ENCODE data around the gene CD80. TPM values are rescaled to one million over a fixed set of nuclear protein-coding genes. Genes with fewer than 3 reads are reported as not detected.

CD80 gene, protein sequence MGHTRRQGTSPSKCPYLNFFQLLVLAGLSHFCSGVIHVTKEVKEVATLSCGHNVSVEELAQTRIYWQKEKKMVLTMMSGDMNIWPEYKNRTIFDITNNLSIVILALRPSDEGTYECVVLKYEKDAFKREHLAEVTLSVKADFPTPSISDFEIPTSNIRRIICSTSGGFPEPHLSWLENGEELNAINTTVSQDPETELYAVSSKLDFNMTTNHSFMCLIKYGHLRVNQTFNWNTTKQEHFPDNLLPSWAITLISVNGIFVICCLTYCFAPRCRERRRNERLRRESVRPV
- not detected in 2 replicates for total RNA-seq (2014; rRNA removed; shearing (Covaris generic); ENCODE audit: low replicate concordance)

DNA sequence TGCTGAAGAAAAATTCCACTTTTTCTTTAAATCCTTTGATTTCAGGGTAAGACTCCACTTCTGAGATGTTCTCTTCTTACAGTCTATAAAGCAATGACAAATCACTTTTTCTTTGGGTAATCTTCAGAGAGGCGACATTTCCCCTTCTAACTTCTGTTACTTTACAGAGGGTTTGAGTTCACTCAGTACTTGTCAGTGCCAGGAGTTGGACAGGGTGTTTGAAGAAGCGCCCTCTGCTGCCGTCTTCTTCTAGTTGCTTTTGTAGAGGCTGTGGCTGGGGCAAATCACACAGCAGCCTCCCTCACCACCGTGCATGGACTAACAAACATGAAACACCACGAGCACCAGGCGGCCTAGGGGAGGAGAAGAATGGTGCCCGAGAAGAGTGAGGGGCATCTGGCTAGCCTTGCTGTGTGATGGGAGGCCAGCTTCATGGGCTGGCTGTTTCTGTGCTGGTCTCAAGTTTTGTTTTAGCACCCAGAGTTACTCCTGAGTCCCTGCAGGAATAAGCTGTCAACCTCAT, at the start of gene CD80:
TSS of gene CD80 (minus strand) at position 174 of the 523 bp plus-strand sequence. CDS start 1,886 bp downstream, outside the sequence.
- peak within 1 kb of the TSS; percentile 5; the same call in 1 of the 2 replicates for H2AFZ ChIP-seq (ENCODE audit: low read length)
- no peak within 1 kb of the TSS for H3K4me3 ChIP-seq (ENCODE audit: low read length)
- no peak within 1 kb of the TSS for H3K27ac ChIP-seq (ENCODE audit: low read length)
- no peaks in the 10 kb centered on the region for H3K9me3 ChIP-seq (ENCODE audit: low read length)
- H3K36me3 ChIP-seq (ENCODE audit: insufficient read depth, low read length): no peaks in the 10 kb centered on the region
- no peak within 1 kb of the TSS for H3K9ac ChIP-seq (ENCODE audit: low read length)
- H4K20me1 ChIP-seq (ENCODE audit: insufficient read depth, low read depth, low read length): no peaks in the 10 kb centered on the region
- peak; percentile 79 for DNase-seq
- H3K4me2 ChIP-seq (ENCODE audit: low read depth, low read length, poor library complexity, severe bottlenecking): no peak within 1 kb of the TSS
- no peaks in the 10 kb centered on the region for H3K9me2 ChIP-seq (replicated peaks; ENCODE audit: insufficient read depth, low read length)
- H3K4me1 ChIP-seq (ENCODE audit: low read length): peaks cover 22% of the 10 kb centered on the region
- no peaks in the 10 kb centered on the region for H3K79me2 ChIP-seq (ENCODE audit: low read length)
- no peaks in the 10 kb centered on the region for H3K27me3 ChIP-seq (ENCODE audit: low read length)

DNA sequence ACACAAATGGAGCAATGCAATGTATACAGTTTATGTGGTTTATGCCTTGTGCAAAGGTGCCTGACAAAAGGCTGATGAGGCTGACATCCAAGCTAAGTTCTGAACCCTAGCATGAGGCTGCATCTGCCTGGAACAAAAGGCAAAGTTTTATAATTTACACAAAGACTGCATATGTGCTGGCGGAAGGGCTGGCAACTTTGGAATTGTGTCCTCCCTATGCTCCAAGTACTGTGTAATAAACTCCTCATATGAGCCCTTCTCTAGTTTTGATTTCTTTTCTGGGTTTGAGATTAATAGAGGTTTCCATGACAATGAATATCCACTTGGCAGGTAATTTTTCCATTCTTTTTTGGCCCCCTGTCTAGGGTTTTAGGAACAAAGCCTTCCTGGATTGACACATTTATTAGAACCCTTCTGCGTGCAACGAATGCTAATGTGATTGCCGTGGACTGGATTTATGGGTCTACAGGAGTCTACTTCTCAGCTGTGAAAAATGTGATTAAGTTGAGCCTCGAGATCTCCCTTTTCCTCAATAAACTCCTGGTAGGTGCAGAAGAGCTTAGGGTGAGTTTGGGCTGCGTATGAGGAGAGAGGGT, 49.1 kb upstream of the CD80 start:
- Histone ChIP-seq H3K4me1 (ENCODE audit: low read length) (no peaks in the 10 kb centered on the region), H3K79me2 (ENCODE audit: low read length) (no peaks in the 10 kb centered on the region), H3K4me3 (ENCODE audit: low read length) (no peak overlapping the region), H3K9me2 (replicated peaks; ENCODE audit: insufficient read depth, low read length) (no peaks in the 10 kb centered on the region), H2AFZ (ENCODE audit: low read length) (no peak overlapping the region), H3K36me3 (ENCODE audit: insufficient read depth, low read length) (no peaks in the 10 kb centered on the region), H3K4me2 (ENCODE audit: low read depth, low read length, poor library complexity, severe bottlenecking) (no peak overlapping the region), H3K27me3 (ENCODE audit: low read length) (no peaks in the 10 kb centered on the region), H3K9me3 (ENCODE audit: low read length) (no peaks in the 10 kb centered on the region), H3K9ac (ENCODE audit: low read length) (no peak overlapping the region), H4K20me1 (ENCODE audit: insufficient read depth, low read depth, low read length) (no peaks in the 10 kb centered on the region), H3K27ac (ENCODE audit: low read length) (no peak overlapping the region)
- no peak for DNase-seq

DNA sequence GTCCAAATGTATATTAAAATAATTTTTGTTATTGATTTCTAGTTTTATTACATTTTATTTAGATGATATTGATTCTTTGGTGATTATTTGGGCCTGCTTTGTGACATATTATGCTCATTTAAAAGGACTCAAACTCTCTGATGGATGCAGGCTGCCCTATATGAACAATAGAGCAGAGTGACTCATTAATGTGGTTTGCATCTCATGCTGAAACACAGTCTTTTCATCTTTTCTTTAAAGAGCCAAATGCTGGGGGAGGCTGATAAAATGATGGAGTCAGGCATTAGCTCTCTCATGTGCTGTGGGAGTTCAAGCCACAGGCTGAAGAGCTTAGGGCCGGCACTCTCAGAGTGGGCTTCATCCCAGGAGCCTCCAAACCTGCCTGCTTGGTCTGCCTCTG, 45.5 kb upstream of the CD80 start:
- Histone ChIP-seq H3K9ac (ENCODE audit: low read length) (no peak overlapping the region), H2AFZ (ENCODE audit: low read length) (no peak overlapping the region), H4K20me1 (ENCODE audit: insufficient read depth, low read depth, low read length) (no peaks in the 10 kb centered on the region), H3K27me3 (ENCODE audit: low read length) (no peaks in the 10 kb centered on the region), H3K36me3 (ENCODE audit: insufficient read depth, low read length) (no peaks in the 10 kb centered on the region), H3K4me2 (ENCODE audit: low read depth, low read length, poor library complexity, severe bottlenecking) (no peak overlapping the region), H3K27ac (ENCODE audit: low read length) (no peak overlapping the region), H3K4me1 (ENCODE audit: low read length) (no peaks in the 10 kb centered on the region), H3K4me3 (ENCODE audit: low read length) (no peak overlapping the region), H3K9me2 (replicated peaks; ENCODE audit: insufficient read depth, low read length) (no peaks in the 10 kb centered on the region), H3K9me3 (ENCODE audit: low read length) (no peaks in the 10 kb centered on the region), H3K79me2 (ENCODE audit: low read length) (no peaks in the 10 kb centered on the region)
- DNase-seq: no peak

DNA sequence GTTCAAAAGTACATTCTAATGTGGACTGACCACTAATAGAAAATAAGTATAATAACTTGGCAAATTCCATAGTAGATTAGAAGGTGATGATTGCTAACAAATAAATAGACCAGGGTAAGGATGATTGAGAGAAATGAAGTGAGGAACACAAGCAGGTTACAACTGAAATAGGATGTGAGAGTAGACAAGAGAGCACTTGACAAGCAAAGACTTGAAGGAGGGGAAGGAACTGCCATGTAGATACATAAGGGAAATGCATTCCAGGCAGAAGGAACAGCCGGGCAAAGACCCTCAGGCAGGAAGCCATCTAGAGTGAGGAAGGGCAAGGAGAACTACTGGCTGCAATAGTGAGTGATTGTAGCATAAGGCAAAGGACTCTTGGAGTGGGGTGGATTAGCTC, 43.3 kb upstream of the CD80 start:
- H3K27me3 ChIP-seq (ENCODE audit: low read length): no peaks in the 10 kb centered on the region
- no peaks in the 10 kb centered on the region for H3K9me3 ChIP-seq (ENCODE audit: low read length)
- no peak overlapping the region for H3K27ac ChIP-seq (ENCODE audit: low read length)
- no peak for DNase-seq
- H3K4me2 ChIP-seq (ENCODE audit: low read depth, low read length, poor library complexity, severe bottlenecking): no peak overlapping the region
- no peaks in the 10 kb centered on the region for H3K36me3 ChIP-seq (ENCODE audit: insufficient read depth, low read length)
- no peak overlapping the region for H2AFZ ChIP-seq (ENCODE audit: low read length)
- H3K9me2 ChIP-seq (replicated peaks; ENCODE audit: insufficient read depth, low read length): no peaks in the 10 kb centered on the region
- H3K4me3 ChIP-seq (ENCODE audit: low read length): no peak overlapping the region
- H4K20me1 ChIP-seq (ENCODE audit: insufficient read depth, low read depth, low read length): no peaks in the 10 kb centered on the region
- no peaks in the 10 kb centered on the region for H3K79me2 ChIP-seq (ENCODE audit: low read length)
- no peaks in the 10 kb centered on the region for H3K4me1 ChIP-seq (ENCODE audit: low read length)
- no peak overlapping the region for H3K9ac ChIP-seq (ENCODE audit: low read length)

DNA sequence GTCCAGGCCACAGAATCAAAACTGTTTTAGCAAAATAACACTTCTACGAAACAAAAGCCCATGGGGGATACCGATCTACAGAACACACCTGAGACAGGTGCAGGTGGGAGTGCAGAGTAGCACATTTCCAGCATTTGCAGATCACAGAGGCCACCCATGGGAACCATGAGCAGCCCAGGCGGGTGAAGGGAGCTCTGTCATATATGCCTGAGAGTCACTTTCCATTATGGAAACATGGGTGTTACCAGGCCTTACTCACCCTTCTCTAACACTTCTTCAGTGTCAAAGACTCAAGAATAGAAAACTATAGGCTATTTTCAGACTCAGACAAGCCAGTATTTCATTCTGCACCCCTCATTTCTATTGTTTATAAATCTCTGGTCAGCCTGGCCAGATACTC, 41.7 kb upstream of the CD80 start:
- Histone ChIP-seq H3K9me3 (ENCODE audit: low read length) (no peaks in the 10 kb centered on the region), H3K4me2 (ENCODE audit: low read depth, low read length, poor library complexity, severe bottlenecking) (no peak overlapping the region), H4K20me1 (ENCODE audit: insufficient read depth, low read depth, low read length) (no peaks in the 10 kb centered on the region), H3K9me2 (replicated peaks; ENCODE audit: insufficient read depth, low read length) (no peaks in the 10 kb centered on the region), H3K79me2 (ENCODE audit: low read length) (no peaks in the 10 kb centered on the region), H2AFZ (ENCODE audit: low read length) (no peak overlapping the region), H3K9ac (ENCODE audit: low read length) (no peak overlapping the region), H3K27ac (ENCODE audit: low read length) (no peak overlapping the region), H3K27me3 (ENCODE audit: low read length) (no peaks in the 10 kb centered on the region), H3K4me3 (ENCODE audit: low read length) (no peak overlapping the region), H3K36me3 (ENCODE audit: insufficient read depth, low read length) (no peaks in the 10 kb centered on the region), H3K4me1 (ENCODE audit: low read length) (no peaks in the 10 kb centered on the region)
- DNase-seq: no peak

DNA sequence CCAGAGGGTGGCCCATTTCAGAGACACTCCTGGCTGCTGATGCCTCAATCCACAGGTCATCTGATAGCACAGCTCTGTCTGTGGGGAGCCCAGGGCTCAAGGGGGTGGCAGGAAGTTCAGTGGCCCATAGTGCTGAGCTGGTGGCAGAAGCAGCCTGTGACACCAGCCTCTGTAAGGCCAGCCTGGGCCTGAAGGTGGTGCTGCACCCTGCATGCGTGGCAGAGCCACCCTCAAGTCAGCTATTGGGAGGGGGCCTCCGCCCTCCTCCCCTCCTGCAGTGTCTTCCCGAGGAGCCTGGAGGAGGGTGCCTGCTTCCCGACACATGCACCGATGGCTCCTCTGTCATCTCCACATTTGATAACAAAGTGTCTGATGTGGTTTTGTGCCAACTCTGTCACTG, 41.3 kb upstream of the CD80 start:
- H3K79me2 ChIP-seq (ENCODE audit: low read length): no peaks in the 10 kb centered on the region
- H3K36me3 ChIP-seq (ENCODE audit: insufficient read depth, low read length): no peaks in the 10 kb centered on the region
- peak; percentile 74 for DNase-seq
- H3K9me3 ChIP-seq (ENCODE audit: low read length): no peaks in the 10 kb centered on the region
- H3K27me3 ChIP-seq (ENCODE audit: low read length): no peaks in the 10 kb centered on the region
- no peak overlapping the region for H3K9ac ChIP-seq (ENCODE audit: low read length)
- H4K20me1 ChIP-seq (ENCODE audit: insufficient read depth, low read depth, low read length): no peaks in the 10 kb centered on the region
- H3K4me3 ChIP-seq (ENCODE audit: low read length): no peak overlapping the region
- H3K4me1 ChIP-seq (ENCODE audit: low read length): no peaks in the 10 kb centered on the region
- H3K27ac ChIP-seq (ENCODE audit: low read length): no peak overlapping the region
- no peaks in the 10 kb centered on the region for H3K9me2 ChIP-seq (replicated peaks; ENCODE audit: insufficient read depth, low read length)
- no peak overlapping the region for H3K4me2 ChIP-seq (ENCODE audit: low read depth, low read length, poor library complexity, severe bottlenecking)
- H2AFZ ChIP-seq (ENCODE audit: low read length): peak overlapping the region; percentile 44; the same call in 1 of the 2 replicates

DNA sequence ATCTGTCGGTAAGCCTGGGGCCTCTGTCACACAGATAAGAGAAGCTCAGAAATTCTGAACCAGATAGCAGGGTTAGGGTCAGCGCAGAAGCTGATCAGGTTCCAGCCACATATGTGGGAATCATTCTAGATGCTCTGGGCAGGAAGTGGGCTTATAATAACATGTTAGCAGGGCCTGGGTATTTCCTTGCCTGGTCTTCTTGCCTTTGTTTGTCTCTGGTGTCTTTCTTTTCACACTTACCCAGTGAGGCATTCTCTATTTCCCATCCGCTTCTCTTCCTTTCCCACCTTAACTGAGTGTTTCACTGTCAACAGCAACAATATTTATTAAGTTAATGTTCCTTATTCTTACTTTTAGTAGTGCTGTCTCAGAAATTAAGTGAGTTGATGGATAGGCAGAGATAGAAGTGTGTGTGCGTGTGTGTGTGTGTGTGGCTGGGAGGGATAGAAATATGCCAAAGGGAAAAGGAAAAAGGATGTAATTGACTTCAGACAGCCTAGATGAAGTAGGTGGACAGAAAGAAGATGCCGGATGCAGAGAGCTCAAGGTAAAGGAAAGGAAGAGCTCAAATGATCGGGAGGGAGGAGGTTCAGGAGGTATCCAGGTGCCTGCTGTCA, 40.3 kb upstream of the CD80 start:
- Histone ChIP-seq H3K36me3 (ENCODE audit: insufficient read depth, low read length) (no peaks in the 10 kb centered on the region), H3K9ac (ENCODE audit: low read length) (no peak overlapping the region), H3K79me2 (ENCODE audit: low read length) (no peaks in the 10 kb centered on the region), H3K27me3 (ENCODE audit: low read length) (no peaks in the 10 kb centered on the region), H2AFZ (ENCODE audit: low read length) (no peak overlapping the region), H3K9me3 (ENCODE audit: low read length) (no peaks in the 10 kb centered on the region), H3K4me1 (ENCODE audit: low read length) (no peaks in the 10 kb centered on the region), H3K27ac (ENCODE audit: low read length) (no peak overlapping the region), H3K9me2 (replicated peaks; ENCODE audit: insufficient read depth, low read length) (no peaks in the 10 kb centered on the region), H3K4me2 (ENCODE audit: low read depth, low read length, poor library complexity, severe bottlenecking) (no peak overlapping the region), H4K20me1 (ENCODE audit: insufficient read depth, low read depth, low read length) (no peaks in the 10 kb centered on the region), H3K4me3 (ENCODE audit: low read length) (no peak overlapping the region)
- DNase-seq: no peak

DNA sequence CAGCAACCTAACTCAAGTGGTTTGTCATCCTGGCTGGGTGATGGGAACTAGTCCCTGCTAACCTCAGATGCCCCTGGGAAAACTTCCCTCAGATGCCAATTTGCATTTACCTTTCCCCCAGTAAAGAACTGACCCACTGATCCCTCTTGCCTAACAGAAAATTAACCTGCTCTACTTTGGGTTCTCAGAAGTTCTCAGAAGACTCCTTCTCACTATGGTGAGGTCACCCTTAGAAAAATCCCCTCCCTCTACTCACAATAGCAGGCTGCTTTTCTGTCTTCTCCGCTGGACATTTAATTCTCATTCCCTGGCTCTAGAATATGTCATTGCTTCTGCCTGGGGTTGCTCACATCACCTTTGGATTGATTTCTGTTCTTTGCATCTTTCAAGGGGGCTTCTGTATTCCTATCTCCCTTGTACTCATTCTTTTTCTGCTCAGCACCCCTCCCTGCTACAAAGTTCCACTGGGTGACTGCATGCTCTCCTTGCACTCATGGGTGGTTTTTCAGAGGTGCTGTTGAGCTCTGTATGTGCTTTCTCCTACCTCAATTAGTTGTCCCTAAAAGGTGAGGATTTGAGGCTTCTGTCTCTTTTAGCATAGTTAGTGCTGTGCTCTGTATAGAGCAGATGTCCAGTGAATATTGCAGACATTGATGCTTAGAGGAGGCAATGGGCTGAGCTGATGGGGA, 39.1 kb upstream of the CD80 start:
- no peaks in the 10 kb centered on the region for H3K79me2 ChIP-seq (ENCODE audit: low read length)
- no peak overlapping the region for H3K27ac ChIP-seq (ENCODE audit: low read length)
- no peaks in the 10 kb centered on the region for H3K36me3 ChIP-seq (ENCODE audit: insufficient read depth, low read length)
- H4K20me1 ChIP-seq (ENCODE audit: insufficient read depth, low read depth, low read length): no peaks in the 10 kb centered on the region
- H3K4me1 ChIP-seq (ENCODE audit: low read length): no peaks in the 10 kb centered on the region
- H3K4me2 ChIP-seq (ENCODE audit: low read depth, low read length, poor library complexity, severe bottlenecking): no peak overlapping the region
- H3K27me3 ChIP-seq (ENCODE audit: low read length): no peaks in the 10 kb centered on the region
- H3K9ac ChIP-seq (ENCODE audit: low read length): no peak overlapping the region
- no peaks in the 10 kb centered on the region for H3K9me3 ChIP-seq (ENCODE audit: low read length)
- no peak overlapping the region for H3K4me3 ChIP-seq (ENCODE audit: low read length)
- no peak for DNase-seq
- H2AFZ ChIP-seq (ENCODE audit: low read length): no peak overlapping the region
- no peaks in the 10 kb centered on the region for H3K9me2 ChIP-seq (replicated peaks; ENCODE audit: insufficient read depth, low read length)
